Limb (tissue), 2 donors: ENCODE data around the gene SYNPO.

ENCODE experiments used
- DNase-seq, 2 donors: peaks; one replicate each; pipeline ENCODE4 v3.0.0-alpha.2; 2016; ENCODE audit errors: extremely low spot score in 2 of 2

SYNPO gene

DNA sequence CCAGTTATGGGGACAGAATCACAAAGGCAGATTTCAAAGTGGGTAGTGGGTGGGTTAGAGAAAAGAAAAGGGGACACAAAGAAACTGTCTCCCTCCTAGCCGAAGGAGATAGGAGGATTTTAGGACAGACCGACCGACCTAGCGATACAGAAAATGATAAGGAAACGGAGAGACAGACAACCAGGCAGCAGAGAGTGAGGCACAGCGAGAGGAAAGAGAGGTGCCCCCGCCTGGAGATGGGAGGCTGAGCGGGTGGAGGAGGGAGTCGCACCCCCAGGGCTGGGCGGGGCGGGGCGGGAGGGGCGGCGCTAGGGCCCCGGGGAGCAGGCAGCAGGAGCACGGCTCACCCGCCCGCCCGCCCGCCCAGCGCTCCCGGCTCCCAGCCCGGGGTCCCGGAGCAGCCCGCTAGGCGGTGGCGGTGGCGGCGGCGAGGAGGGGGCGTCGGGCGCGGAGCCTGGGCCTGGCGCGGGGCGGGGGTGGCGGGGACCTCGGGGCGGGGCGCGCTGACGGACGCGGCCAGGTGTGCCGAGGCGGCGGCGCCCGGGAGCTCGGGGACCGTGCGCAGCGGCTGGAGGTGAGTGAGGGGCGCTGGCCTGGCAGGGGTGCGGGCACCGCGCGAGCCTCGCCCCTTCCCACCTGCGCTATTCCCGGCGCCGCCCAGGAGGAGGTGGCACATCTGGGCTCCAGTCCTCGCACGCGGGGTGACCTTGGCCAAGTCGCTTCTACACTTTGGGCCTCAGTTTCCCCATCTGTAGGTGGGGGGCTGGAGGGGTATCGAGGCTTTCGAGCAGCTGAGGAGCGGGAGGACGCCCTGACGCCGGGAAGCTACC is 15.9 kb upstream of the SYNPO start:
- DNase-seq = peak in 1 of 2 donors; percentile 78

- no peak for DNase-seq
These were observed 15.3 kb upstream of the SYNPO start for GRCh38 chr5:150625164-150625535.

DNA sequence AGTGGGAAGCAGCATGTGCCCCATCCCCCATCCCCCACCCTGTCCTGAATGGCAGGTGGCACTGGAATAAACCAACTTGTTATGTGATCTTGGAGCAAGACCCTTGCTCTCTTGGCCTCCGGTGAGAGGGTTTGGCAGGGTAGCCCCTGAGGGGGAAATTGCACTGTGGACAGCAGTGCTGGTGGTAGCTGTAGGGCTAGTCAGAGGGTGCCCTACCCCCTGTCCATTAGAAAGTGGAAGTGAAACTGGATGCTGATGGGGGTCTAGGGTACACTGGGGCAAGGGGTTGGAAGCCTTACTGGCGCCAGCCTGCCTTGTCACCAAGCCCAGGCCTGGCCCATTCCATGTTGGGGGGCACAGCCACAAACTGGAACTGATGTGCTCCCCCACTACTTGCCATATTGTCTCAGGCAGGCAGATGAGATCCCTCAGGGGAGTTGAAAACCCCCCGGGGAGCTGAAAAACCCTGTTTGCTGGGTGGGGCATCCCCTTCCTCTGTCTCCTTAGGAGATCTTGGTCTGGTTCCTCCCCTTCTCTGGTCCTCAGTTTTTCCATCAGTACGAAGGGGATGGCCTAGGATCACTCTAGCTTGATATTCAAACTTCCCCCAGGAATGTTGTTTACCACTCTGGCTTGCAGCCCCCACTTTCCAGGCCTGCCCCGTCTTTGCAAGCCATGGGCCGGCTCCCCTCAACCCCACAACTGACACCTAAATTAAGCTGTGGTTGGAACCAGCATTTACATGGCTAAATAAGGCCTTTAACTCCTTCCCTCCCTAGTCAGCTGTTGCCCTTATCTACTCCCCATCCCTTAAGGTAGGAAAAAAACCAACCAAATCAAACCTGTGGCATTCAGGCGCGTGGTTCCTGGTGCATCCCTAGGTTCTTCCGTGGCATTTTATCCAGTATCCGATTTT is 14.4 kb upstream of the SYNPO start:
- no peak for DNase-seq

DNA sequence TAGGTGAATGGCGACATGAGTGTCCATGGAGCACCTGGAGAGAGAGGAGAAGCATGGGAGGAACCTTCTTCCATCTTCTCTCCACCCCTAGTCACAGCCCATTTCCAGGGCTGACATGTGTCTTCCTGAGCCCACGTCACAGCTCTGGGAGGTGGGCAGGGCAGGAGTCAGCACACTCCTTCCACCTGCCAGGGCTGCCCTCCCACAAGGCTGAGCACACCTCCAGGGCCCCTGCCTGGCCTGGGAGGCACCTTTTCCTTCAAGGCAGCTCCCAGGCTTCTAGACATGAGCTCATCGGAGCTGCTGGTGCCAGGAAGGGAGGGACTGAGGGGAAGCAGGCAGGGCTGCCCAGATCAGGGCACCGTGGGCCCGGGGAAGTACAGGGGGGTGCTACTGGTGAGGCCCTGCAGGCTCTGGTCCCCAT is 13.6 kb upstream of the SYNPO start:
- DNase-seq = no peak

DNA sequence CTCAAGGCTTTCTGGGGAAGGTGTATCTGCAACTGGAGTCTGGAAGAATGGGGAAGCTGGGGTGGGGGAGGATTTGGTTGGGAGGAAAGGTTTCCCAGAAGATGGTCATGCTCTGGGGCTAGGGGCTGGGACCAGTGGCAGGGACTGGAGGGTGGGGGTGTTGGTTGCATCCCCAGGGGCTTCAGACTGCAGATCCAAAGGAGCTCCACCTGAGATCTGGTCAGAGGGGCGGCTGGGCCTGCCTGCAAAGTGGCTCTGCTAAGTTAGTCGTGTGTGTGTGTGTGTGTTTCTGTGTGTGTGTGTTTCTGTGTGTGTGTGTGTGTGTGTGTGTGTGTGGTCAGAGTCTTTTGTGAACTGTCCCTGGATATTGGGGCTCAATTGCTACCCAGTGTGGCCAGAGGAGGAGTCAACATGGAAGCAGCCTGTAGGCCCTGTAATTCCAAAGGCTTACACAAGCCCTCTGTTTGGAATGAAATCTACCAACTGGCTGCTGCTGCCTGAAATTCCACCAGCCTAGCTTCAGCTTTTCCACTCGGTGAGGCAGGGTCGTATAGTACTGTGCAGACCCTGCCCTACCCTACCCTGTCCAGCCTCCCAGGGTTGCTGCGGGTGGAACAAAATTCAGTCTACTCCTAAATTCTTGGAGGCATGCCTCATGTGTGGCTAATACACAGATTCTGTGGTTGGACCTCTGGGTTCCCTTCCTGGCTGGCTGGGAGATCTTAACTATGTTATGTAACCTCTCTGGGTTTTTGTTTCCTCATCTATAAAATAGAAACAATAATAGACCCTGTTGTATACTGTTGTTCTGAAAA is 12.5 kb upstream of the SYNPO start:
- no peak for DNase-seq

GRCh38 chr5:150628936-150629485 is 11.4 kb upstream of the SYNPO start:
- no peak for DNase-seq

GRCh38 chr5:150630016-150630415 is 10.4 kb upstream of the SYNPO start:
- DNase-seq = no peak

DNA sequence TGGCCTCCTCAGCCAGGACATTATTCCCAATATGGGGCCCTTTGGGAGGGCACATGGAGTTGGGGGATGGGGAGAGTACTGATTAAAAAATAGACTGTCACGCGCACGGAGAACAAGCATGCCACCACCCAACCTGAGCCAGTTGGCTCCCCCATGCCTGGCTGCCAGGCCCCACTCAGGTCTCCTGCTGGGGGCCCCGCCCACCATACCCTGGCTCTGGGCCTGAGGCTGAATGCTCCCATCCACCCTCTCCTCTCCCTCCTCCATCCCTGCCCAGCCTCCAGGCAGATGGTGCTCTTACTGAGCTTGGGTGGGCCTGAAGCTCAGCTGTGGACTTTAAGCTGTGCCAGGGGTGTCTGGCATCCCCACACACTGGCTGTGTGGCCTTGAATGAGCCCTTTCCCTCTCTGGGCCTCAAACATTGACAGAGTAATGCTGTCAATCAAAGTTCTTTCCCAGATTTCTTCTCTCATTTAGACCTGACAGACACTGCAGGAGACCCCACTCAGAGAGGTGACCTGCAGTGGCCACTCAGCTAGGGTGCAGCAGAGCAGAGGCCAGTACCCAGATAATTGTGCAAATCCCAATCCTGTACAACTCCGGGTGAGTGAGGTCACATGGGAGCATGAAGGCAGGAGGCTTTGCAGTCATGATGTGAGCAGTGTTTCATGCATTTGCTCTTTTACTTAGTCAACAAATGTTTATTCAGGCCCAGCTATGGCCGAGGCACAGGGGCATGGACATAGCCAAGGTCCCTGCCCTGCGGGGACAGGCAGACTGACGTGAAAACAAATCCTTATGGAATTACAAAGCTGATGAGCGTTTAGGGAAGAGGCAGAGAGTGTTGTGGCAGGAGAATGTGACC is 9.8 kb upstream of the SYNPO start:
- no peak for DNase-seq

GRCh38 chr5:150631326-150631701 is 9.1 kb upstream of the SYNPO start:
- no peak for DNase-seq

GRCh38 chr5:150632305-150633160 is 7.9 kb upstream of the SYNPO start:
- no peak for DNase-seq

DNA sequence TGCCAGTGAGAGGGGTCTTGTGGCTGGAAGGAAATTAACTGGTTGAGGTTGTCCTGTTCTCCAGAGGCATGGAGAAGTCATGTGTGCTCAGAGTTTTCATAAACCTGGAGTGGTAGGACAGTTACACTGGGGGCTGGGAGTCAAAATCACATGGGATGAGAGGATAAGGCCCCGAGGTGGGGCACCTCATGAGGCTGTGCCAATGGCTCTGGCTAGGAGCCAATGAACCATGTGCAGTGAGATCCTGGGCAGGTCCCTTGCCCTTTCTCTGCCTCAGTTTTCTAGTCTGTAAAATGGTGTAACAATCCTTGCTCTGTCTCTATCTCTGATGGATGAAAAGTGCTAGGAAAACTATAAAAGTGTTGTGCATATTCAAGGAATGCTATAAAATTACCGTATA is 7.0 kb upstream of the SYNPO start:
- no peak for DNase-seq

DNA sequence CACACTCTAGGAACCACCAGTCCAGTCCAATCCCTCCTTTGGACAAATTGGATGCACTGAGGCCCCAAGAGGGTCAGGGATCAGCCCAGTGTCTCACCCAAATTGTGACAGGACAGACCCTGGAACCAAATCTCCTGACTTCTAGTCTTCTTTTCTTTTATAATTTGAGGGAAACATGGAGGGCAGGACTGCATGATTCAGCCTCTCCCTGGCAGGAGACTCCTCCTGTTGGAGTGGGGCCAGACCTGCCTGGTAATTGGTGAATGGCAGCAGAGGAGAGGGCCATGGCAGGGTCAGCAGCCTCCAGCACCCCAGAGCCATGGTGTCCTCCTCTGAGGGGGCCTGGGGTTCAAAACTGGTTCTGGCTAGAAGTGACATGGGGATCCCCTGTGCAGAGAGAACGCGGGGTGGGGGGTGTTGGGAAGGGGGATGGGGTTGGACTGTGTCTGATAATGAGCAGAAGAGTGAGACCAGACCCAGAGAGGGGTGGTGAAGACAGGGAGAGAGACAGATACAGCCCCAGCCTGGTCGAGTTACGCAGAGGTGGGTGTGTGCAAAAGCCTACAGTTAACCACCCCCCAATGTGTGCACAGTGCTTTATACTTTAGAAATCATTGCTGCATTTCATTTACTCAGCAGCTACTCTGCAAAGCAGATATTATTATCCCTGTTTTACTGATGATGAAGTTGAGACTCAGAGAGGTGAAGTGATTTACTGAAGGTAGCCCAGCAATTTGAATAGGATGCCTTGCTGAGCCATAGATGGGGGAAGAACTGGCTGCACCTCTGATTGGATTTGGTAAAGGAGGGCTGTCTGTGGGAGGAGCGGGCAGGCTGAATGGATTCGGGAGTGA is 3.8 kb upstream of the SYNPO start:
- no peak for DNase-seq

GRCh38 chr5:150637245-150638052 is 3.0 kb upstream of the SYNPO start:
- DNase-seq = peak in 1 of 2 donors; percentile 70

GRCh38 chr5:150638053-150638444 is 2.4 kb upstream of the SYNPO start:
- DNase-seq = no peak

- DNase-seq = no peak
These were observed 1.7 kb upstream of the SYNPO start for GRCh38 chr5:150638488-150639376.

GRCh38 chr5:150639377-150639692 is 1.1 kb upstream of the SYNPO start:
- DNase-seq = no peak

DNA sequence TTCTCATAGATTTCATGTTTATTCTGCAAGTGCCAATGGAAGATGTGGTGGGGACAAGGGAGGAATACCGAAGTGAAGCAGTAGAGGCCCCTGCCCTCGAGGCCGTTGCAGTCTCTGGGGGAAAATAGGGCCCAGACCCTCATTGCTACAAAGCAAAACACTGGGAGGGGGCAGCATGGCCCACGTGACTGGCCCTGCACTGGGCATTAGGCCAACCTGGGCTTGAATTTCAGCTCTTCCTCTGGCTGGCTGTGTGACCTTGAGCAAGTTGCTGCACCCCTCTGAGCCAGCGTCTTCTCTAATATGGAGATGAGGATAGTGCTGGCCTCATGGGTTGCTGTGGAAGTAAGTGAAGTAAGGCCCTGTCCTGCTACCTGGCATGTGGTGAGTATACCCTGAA is 709 bp upstream of the SYNPO start:
- no peak for DNase-seq
